Rectal smooth muscle tissue (tissue), 1 donor: Measurements from ENCODE around the gene BMF.
"Not testable (repeated sequence)": the region's sequence is repeated elsewhere in the genome, so short reads cannot be mapped to it uniquely, and the experiment has no call there.

ENCODE experiments used
- H3K27ac ChIP-seq: one replicate; pipeline ENCODE4 v1.7.0; 2013; ENCODE audit warnings: low read depth, low read length, inconsistent platforms
- H3K27me3 ChIP-seq: one replicate; pipeline ENCODE4 v1.7.0; 2013; ENCODE audit warnings: low read length; ENCODE audit not compliant: control insufficient read depth, insufficient read depth
- H3K36me3 ChIP-seq: one replicate; pipeline ENCODE4 v1.7.0; 2013; ENCODE audit warnings: low read length; ENCODE audit not compliant: control insufficient read depth, insufficient read depth
- H3K4me1 ChIP-seq: one replicate; pipeline ENCODE4 v1.7.0; 2013; ENCODE audit warnings: low read length; ENCODE audit not compliant: control insufficient read depth, insufficient read depth
- H3K4me3 ChIP-seq: one replicate; pipeline ENCODE4 v1.7.0; 2013; ENCODE audit warnings: low read length
- H3K9ac ChIP-seq: one replicate; pipeline ENCODE4 v1.7.0; 2013; ENCODE audit warnings: low read length

The BMF gene

GRCh38 chr15:40073716-40074490 lies 34.8 kb downstream of the BMF start:
- not testable (repeated sequence) for H3K27ac ChIP-seq, H3K4me3 ChIP-seq, H3K4me1 ChIP-seq, H3K27me3 ChIP-seq, H3K9ac ChIP-seq, H3K36me3 ChIP-seq

GRCh38 chr15:40072216-40072990 lies 36.3 kb downstream of the BMF start:
- Histone ChIP-seq H3K9ac (no peak overlapping the region), H3K36me3 (no peaks in the 10 kb centered on the region), H3K4me3 (no peak overlapping the region), H3K4me1 (peaks cover 11% of the 10 kb centered on the region), H3K27ac (no peak overlapping the region), H3K27me3 (no peaks in the 10 kb centered on the region)

- Histone ChIP-seq H3K9ac (no peak overlapping the region), H3K27me3 (no peaks in the 10 kb centered on the region), H3K4me3 (no peak overlapping the region), H3K36me3 (no peaks in the 10 kb centered on the region), H3K27ac (no peak overlapping the region), H3K4me1 (peaks cover 11% of the 10 kb centered on the region)
Measured at GRCh38 chr15:40070608-40071218, 38.0 kb downstream of the BMF start.

GRCh38 chr15:40070166-40070557 lies 38.5 kb downstream of the BMF start:
- Histone ChIP-seq H3K4me1 (peaks cover 11% of the 10 kb centered on the region), H3K27me3 (no peaks in the 10 kb centered on the region), H3K4me3 (no peak overlapping the region), H3K9ac (no peak overlapping the region), H3K27ac (no peak overlapping the region), H3K36me3 (no peaks in the 10 kb centered on the region)

- Histone ChIP-seq H3K4me3 (no peak overlapping the region), H3K9ac (no peak overlapping the region), H3K27me3 (no peaks in the 10 kb centered on the region), H3K36me3 (no peaks in the 10 kb centered on the region), H3K4me1 (peaks cover 11% of the 10 kb centered on the region), H3K27ac (peak overlapping the region; percentile 57)
Measured at GRCh38 chr15:40069178-40070165, 39.2 kb downstream of the BMF start.

- no peaks in the 10 kb centered on the region for H3K27me3 ChIP-seq
- H3K27ac ChIP-seq: no peak overlapping the region
- no peak overlapping the region for H3K4me3 ChIP-seq
- H3K4me1 ChIP-seq: peaks cover 16% of the 10 kb centered on the region
- H3K36me3 ChIP-seq: no peaks in the 10 kb centered on the region
- H3K9ac ChIP-seq: no peak overlapping the region
Measured at GRCh38 chr15:40067921-40068624, 40.6 kb downstream of the BMF start.

- peaks cover 16% of the 10 kb centered on the region for H3K4me1 ChIP-seq
- H3K27ac ChIP-seq: no peak overlapping the region
- no peaks in the 10 kb centered on the region for H3K36me3 ChIP-seq
- no peak overlapping the region for H3K4me3 ChIP-seq
- no peak overlapping the region for H3K9ac ChIP-seq
- H3K27me3 ChIP-seq: no peaks in the 10 kb centered on the region
Measured at GRCh38 chr15:40066589-40066988, 42.1 kb downstream of the BMF start.

- H3K27me3 ChIP-seq: no peaks in the 10 kb centered on the region
- peaks cover 16% of the 10 kb centered on the region for H3K4me1 ChIP-seq
- H3K27ac ChIP-seq: no peak overlapping the region
Measured at GRCh38 chr15:40065166-40065565, 43.5 kb downstream of the BMF start.

GRCh38 chr15:40064231-40064894 lies 44.3 kb downstream of the BMF start:
- H3K4me3 ChIP-seq: no peak overlapping the region
- H3K4me1 ChIP-seq: peaks cover 10% of the 10 kb centered on the region
- H3K9ac ChIP-seq: no peak overlapping the region
- H3K27me3 ChIP-seq: no peaks in the 10 kb centered on the region
- H3K36me3 ChIP-seq: no peaks in the 10 kb centered on the region
- peak overlapping the region; percentile 29 for H3K27ac ChIP-seq

More at GRCh38 chr15:40065166-40065565, 43.5 kb downstream of the BMF start:
- Histone ChIP-seq H3K36me3 (no peaks in the 10 kb centered on the region), H3K9ac (no peak overlapping the region), H3K4me3 (no peak overlapping the region)

- peak overlapping the region; percentile 34 for H3K27ac ChIP-seq
- no peak overlapping the region for H3K9ac ChIP-seq
- H3K4me3 ChIP-seq: no peak overlapping the region
- H3K36me3 ChIP-seq: no peaks in the 10 kb centered on the region
- H3K4me1 ChIP-seq: peaks cover 5% of the 10 kb centered on the region
- H3K27me3 ChIP-seq: no peaks in the 10 kb centered on the region
Measured at GRCh38 chr15:40063563-40064011, 45.1 kb downstream of the BMF start.
